HFFc6 (cell line): ENCODE results near the gene IPO7. TPM values are rescaled to one million over a fixed set of nuclear protein-coding genes. Genes with fewer than 3 reads are reported as not detected.

Experiments
- DNase-seq: peaks from one replicate; pipeline ENCODE4 v3.0.0-alpha.2; 2018
- H3K27ac Mint-ChIP-seq: 2 replicates; pipeline ENCODE4 v1.8.0; 2020; ENCODE audit warnings: mild to moderate bottlenecking, mixed read lengths
- H3K27me3 Mint-ChIP-seq: 2 replicates; pipeline ENCODE4 v1.8.0; 2021; ENCODE audit warnings: mild to moderate bottlenecking, moderate library complexity, mixed read lengths; ENCODE audit not compliant: insufficient read depth
- H3K36me3 Mint-ChIP-seq: 2 replicates; pipeline ENCODE4 v1.8.0; 2021; ENCODE audit warnings: low read depth, mixed read lengths
- H3K4me1 Mint-ChIP-seq: 2 replicates; pipeline ENCODE4 v1.8.0; 2020; ENCODE audit warnings: low read depth, mixed read lengths
- H3K4me3 Mint-ChIP-seq: 2 replicates; pipeline ENCODE4 v1.8.0; 2020; ENCODE audit warnings: mild to moderate bottlenecking, moderate library complexity, mixed read lengths
- H3K9me3 Mint-ChIP-seq: 2 replicates; pipeline ENCODE4 v1.8.0; 2020; ENCODE audit warnings: mild to moderate bottlenecking, mixed read lengths
- total RNA-seq, 6 experiments: library from RNA; stranded (reverse); fragmentation: NEBNext Ultra II Directional; extraction: Animal tissue kit (Norgen Biotek cat#: 25700); gene quantifications; 2 replicates in 1 of 6; 3 replicates in 5 of 6; pipeline ENCODE4 v1.2.3, GENCODE V29; 2021
- TF ChIP-seq, protein P1 (sequence below): fragments of 200-600 bp; sonication (generic); IDR thresholded peaks from 2 replicates; pipeline ENCODE4 v1.5.0; 2021; ENCODE audit warnings: antibody characterized with exemption, mild to moderate bottlenecking

The IPO7 gene
- total RNA-seq, 6 experiments from 2014 or later, result 134 to 172 (median 154) TPM

DNA sequence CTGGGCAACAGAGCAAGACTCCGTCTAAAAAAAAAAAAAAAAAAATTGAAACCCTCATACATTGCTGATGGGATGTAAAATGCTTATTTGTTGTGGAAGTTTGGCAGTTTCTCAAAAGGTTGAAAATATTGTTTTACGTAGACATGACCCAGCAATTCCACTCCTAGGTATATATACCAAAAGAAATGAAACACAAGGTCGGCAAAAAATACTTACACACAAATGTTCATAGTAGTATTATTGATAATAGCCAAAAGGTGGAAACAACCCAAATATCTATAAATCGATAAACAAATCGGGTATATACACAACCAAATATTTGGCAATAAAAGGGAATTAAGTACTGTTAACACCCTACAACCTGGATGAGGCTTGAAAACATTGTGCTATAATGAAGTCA lies 71.3 kb downstream of the IPO7 start:
- TF ChIP-seq, protein P1, sequence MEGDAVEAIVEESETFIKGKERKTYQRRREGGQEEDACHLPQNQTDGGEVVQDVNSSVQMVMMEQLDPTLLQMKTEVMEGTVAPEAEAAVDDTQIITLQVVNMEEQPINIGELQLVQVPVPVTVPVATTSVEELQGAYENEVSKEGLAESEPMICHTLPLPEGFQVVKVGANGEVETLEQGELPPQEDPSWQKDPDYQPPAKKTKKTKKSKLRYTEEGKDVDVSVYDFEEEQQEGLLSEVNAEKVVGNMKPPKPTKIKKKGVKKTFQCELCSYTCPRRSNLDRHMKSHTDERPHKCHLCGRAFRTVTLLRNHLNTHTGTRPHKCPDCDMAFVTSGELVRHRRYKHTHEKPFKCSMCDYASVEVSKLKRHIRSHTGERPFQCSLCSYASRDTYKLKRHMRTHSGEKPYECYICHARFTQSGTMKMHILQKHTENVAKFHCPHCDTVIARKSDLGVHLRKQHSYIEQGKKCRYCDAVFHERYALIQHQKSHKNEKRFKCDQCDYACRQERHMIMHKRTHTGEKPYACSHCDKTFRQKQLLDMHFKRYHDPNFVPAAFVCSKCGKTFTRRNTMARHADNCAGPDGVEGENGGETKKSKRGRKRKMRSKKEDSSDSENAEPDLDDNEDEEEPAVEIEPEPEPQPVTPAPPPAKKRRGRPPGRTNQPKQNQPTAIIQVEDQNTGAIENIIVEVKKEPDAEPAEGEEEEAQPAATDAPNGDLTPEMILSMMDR, result no peak
- peaks cover 20% of the 10 kb centered on the region for H3K9me3 Mint-ChIP-seq
- H3K4me3 Mint-ChIP-seq, result no peak overlapping the region
- no peak overlapping the region for H3K27ac Mint-ChIP-seq
- H3K36me3 Mint-ChIP-seq, result peaks cover 21% of the 10 kb centered on the region
- H3K4me1 Mint-ChIP-seq, result peaks cover 6% of the 10 kb centered on the region
- no peaks in the 10 kb centered on the region; the same call in none of the 2 replicates for H3K27me3 Mint-ChIP-seq
- no peak for DNase-seq

DNA sequence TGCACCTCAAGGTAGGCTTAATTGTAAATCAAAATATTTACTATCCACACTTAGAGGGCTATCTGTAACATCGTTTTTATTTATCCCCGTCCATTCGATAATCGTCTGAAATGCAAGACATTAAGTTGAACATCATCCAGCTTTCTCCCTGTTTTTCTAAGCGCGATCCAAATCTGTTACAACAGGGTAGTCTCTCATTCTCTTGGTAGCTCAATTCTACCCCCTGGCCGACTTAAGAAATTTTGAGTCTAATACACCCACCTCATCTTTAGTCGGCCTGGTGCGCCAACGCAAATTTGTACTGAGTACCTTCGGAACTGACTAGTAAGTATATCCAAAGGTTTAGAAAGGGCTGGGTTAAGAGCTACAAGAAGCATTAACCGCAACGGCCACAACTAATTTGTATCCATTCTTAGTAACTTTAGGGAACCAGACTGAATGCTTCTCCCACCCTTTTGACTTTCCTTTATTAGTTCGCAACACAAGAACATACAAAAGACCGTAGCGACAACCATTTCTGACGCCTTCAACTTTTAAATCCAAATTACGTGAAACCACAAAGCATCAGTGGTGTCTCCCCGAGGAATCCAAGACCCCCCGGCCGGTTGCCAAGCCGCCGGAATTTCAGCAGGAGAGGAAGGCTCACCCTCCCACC lies 75.3 kb downstream of the IPO7 start:
- Mint-ChIP-seq H3K4me1 (peaks cover 30% of the 10 kb centered on the region), H3K9me3 (peaks cover 10% of the 10 kb centered on the region), H3K4me3 (peak overlapping the region; percentile 91), H3K36me3 (peaks cover 20% of the 10 kb centered on the region), H3K27ac (peak overlapping the region; percentile 99), H3K27me3 (peaks cover 5% of the 10 kb centered on the region; the same call in 1 of the 2 replicates)
- peak; percentile 2 for DNase-seq
- TF ChIP-seq, protein P1, result no peak

DNA sequence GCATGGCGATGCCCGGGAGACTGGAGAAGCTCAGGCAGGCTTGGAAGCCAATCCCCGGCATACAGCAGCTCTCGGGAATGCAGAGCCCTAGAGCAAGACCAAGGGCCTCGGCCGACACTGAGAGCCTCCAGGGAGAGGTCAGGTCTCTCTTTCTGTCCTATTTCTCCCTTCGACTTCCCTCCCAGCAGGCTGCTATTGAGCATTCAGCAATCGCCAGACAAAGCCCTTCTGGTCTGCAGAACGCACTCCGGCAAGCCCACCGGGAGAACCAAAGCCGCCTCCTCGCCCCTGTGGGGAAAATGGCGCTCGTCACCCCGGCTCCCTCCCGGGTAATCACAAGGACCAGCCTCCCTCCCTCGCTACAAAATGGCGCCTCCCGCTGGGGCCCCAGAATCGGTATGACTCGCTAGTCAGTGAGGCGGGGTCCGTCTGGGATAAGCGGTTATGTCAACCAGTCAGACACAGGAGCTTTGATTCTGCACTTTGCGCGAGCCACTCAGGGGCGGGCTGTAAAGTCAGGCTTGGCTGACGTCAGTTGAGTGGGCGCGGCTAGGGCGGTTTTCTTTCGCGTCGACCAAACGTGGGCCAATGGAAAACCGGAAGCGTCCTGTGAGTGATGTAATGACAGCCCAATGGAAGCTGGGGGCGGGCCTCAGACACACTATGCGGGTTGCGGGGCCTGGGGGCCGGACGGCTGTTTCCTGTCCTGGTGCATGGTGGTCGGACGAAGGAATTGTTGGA lies 76.0 kb downstream of the IPO7 start, which contains the start of gene ZNF143:
Gene ZNF143 (plus strand): TSS at position 691 of the 741 bp plus-strand sequence. CDS start 10,297 bp downstream, outside the sequence.
- TF ChIP-seq, protein P1, result no peak; the same call in 1 of the 2 replicates
- peak; percentile 100 for DNase-seq
- Mint-ChIP-seq H3K4me3 (peak within 1 kb of the TSS; percentile 91), H3K27ac (peak within 1 kb of the TSS; percentile 99), H3K27me3 (peaks cover 5% of the 10 kb centered on the region; the same call in 1 of the 2 replicates), H3K9me3 (peaks cover 10% of the 10 kb centered on the region), H3K4me1 (peaks cover 30% of the 10 kb centered on the region), H3K36me3 (peaks cover 20% of the 10 kb centered on the region)

DNA sequence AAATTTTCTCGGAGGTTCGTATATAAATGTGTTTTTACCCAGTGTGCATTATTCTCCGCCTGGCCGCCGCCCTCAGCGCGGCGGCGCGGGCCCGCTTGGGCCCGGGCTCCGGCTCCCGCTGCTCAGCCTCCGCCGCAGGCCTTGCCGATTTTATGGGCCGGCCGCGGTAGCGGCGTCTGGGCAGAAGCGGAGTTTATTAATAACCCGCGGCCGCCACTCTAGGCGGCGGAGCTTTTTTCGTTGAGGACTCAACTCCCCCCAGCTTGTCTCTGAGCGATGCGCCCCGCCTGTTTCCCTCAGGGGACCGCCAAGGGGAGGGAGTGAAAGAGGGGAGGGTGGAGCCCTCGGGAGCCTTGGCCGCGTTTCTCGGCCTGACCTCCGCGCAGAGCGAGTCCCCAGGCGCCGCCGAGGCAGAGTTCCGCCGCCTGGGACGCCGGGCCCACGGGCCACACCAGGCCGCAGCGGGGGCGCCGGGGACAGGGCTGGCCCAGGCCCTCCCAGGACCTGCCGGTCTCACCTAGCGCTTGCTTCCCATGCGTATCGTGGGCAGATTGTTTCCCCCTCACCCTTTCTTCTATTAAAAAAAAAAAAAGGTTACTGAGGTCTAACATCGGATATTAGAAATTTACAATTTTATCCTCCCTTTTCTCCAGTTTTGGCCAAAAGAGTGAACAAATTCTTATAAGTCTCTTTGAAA lies 76.8 kb downstream of the IPO7 start:
- Mint-ChIP-seq H3K36me3 (peaks cover 20% of the 10 kb centered on the region), H3K4me1 (peaks cover 30% of the 10 kb centered on the region), H3K27me3 (peaks cover 5% of the 10 kb centered on the region; the same call in 1 of the 2 replicates), H3K9me3 (peaks cover 10% of the 10 kb centered on the region), H3K4me3 (peak overlapping the region; percentile 91), H3K27ac (peak overlapping the region; percentile 99)
- no peak for DNase-seq
- TF ChIP-seq, protein P1, result no peak

DNA sequence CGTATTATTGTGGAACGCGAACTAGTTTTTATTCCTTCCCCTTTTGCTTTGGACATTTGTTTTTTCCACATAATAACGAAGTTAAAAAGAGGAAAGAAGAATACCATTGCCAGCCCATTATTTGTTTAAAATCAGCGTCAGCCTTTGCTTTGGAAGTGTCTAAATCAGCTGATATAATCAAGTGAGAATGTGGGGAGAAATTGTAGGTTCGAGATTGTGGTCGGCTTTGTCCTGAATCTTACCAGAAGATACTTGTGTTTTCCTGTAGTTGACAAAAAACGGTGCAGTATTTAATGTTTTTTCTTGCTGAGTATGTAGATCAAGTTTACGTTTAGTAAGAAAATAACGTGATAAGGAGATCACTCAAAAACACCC lies 77.3 kb downstream of the IPO7 start:
- peak overlapping the region; percentile 91 for H3K4me3 Mint-ChIP-seq
- H3K27ac Mint-ChIP-seq, result peak overlapping the region; percentile 99
- H3K4me1 Mint-ChIP-seq, result peaks cover 30% of the 10 kb centered on the region
- TF ChIP-seq, protein P1, result no peak
- H3K9me3 Mint-ChIP-seq, result peaks cover 10% of the 10 kb centered on the region
- DNase-seq, result no peak
- H3K27me3 Mint-ChIP-seq, result peaks cover 5% of the 10 kb centered on the region; the same call in 1 of the 2 replicates
- peaks cover 20% of the 10 kb centered on the region for H3K36me3 Mint-ChIP-seq
